Panc1 (cell line): ENCODE data around the gene CLSTN2.

Experiments
- POLR2AphosphoS5 ChIP-seq: IDR thresholded peaks from 2 replicates; pipeline ENCODE4 v1.6.1; 2012; ENCODE audit warnings: mild to moderate bottlenecking, low read depth, low read length, moderate library complexity
- TF ChIP-seq, protein P1 (sequence below): fragments of 450-650 bp; IDR thresholded peaks from 2 replicates; pipeline ENCODE4 v1.5.1; 2017; ENCODE audit warnings: mild to moderate bottlenecking

DNA sequence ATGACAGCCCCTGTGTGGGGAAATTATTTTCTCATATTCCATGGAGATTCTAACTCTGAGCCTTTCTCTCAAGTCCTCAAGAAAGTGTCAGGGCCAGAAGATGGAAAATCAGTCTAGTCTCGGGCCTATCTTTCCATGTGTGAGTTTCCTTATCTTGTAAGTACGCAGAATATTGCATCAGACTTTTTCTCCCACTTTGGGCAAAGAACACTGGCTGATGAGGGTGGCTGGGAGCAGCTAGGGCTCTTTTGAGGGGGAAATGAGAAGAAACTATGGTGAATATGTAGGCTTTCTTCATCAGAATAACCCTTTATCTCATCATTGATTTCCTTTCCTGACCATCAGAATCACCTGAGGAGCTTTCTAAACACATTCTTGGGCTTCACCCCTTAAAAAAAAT, 264.0 kb downstream of the CLSTN2 start:
- TF ChIP-seq, protein P1, sequence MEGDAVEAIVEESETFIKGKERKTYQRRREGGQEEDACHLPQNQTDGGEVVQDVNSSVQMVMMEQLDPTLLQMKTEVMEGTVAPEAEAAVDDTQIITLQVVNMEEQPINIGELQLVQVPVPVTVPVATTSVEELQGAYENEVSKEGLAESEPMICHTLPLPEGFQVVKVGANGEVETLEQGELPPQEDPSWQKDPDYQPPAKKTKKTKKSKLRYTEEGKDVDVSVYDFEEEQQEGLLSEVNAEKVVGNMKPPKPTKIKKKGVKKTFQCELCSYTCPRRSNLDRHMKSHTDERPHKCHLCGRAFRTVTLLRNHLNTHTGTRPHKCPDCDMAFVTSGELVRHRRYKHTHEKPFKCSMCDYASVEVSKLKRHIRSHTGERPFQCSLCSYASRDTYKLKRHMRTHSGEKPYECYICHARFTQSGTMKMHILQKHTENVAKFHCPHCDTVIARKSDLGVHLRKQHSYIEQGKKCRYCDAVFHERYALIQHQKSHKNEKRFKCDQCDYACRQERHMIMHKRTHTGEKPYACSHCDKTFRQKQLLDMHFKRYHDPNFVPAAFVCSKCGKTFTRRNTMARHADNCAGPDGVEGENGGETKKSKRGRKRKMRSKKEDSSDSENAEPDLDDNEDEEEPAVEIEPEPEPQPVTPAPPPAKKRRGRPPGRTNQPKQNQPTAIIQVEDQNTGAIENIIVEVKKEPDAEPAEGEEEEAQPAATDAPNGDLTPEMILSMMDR, result no peak
- TF ChIP-seq POLR2AphosphoS5, result no peak
